NCI-H187 treated with DMSO at 0.1 percent for 48 hours (cell line): ENCODE data around the gene BAHCC1.
"Not testable (repeated sequence)": the region's sequence is repeated elsewhere in the genome, so short reads cannot be mapped to it uniquely, and the experiment has no call there.

ENCODE experiments used
- DNase-seq: peaks from one replicate; lab custom pipeline; 2025; lab: John Stamatoyannopoulos, UW

BAHCC1 gene

GRCh38 chr17:81394921-81395599 is at the start of gene BAHCC1:
Gene BAHCC1 (plus strand): TSS chr17:81395457. CDS start chr17:81399740, 4,283 bp downstream.
- DNase-seq = peak; percentile 92

GRCh38 chr17:81346090-81346907 is 49.0 kb upstream of the BAHCC1 start:
- peak; percentile 72 for DNase-seq

- no peak for DNase-seq
These were observed 48.3 kb upstream of the BAHCC1 start for GRCh38 chr17:81346908-81347349.

- DNase-seq = no peak
These were observed 47.8 kb upstream of the BAHCC1 start for GRCh38 chr17:81347437-81347836.

- no peak for DNase-seq
These were observed 46.9 kb upstream of the BAHCC1 start for GRCh38 chr17:81348097-81349055.

GRCh38 chr17:81349397-81350319 is 45.6 kb upstream of the BAHCC1 start:
- no peak for DNase-seq

GRCh38 chr17:81350320-81350890 is 44.9 kb upstream of the BAHCC1 start:
- no peak for DNase-seq

- not testable (repeated sequence) for DNase-seq
These were observed 43.8 kb upstream of the BAHCC1 start for GRCh38 chr17:81351329-81352052.

- DNase-seq = not testable (repeated sequence)
These were observed 43.2 kb upstream of the BAHCC1 start for GRCh38 chr17:81352056-81352455.

- no peak for DNase-seq
These were observed 40.9 kb upstream of the BAHCC1 start for GRCh38 chr17:81354252-81354953.

GRCh38 chr17:81354954-81355347 is 40.3 kb upstream of the BAHCC1 start:
- DNase-seq = no peak

GRCh38 chr17:81359218-81359617 is 36.0 kb upstream of the BAHCC1 start:
- DNase-seq = no peak

- DNase-seq = not testable (repeated sequence)
These were observed 33.3 kb upstream of the BAHCC1 start for GRCh38 chr17:81362001-81362400.

GRCh38 chr17:81364278-81365147 is 30.7 kb upstream of the BAHCC1 start:
- no peak for DNase-seq

- DNase-seq = no peak
These were observed 30.1 kb upstream of the BAHCC1 start for GRCh38 chr17:81365148-81365600.

GRCh38 chr17:81365601-81366585 is 29.4 kb upstream of the BAHCC1 start:
- no peak for DNase-seq

- DNase-seq = no peak
These were observed 28.6 kb upstream of the BAHCC1 start for GRCh38 chr17:81366648-81367047.
